Stimulated activated CD4-positive, alpha-beta T cell treated with anti-CD3 and anti-CD28 coated beads, Interleukin-1b, Interleukin-23, amount 100 ng/mL, for 24 hours (primary cell): Measurements from ENCODE around the gene NOP9.
"Not testable (repeated sequence)": the region's sequence is repeated elsewhere in the genome, so short reads cannot be mapped to it uniquely, and the experiment has no call there.

Experiments used
- DNase-seq, 4 experiments: peaks; one replicate each; pipeline ENCODE4 v3.0.0-alpha.2; 2020; ENCODE audit warnings: low read depth in 4 of 4, low spot score in 1 of 4

Gene NOP9

DNA sequence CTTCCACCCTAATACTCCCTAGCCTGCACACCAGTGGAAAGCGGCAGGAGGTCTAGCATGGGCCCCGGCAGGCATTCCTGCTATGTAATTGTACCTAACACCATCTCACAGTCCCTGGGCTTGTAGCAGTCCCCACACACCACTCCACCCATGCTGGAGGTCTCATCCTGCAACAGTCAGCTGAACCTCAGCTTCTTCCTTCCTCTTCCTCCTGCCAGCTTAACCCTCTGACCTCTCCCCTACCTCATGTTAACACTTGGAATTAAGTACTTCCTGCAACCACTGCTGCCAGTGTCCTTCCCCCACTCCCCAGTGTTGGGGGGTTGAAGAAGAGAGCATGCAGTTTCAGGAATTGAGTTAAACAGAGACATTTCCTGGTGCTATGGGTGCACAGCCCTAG, 27.7 kb downstream of the NOP9 start:
- DNase-seq, result no peak

DNA sequence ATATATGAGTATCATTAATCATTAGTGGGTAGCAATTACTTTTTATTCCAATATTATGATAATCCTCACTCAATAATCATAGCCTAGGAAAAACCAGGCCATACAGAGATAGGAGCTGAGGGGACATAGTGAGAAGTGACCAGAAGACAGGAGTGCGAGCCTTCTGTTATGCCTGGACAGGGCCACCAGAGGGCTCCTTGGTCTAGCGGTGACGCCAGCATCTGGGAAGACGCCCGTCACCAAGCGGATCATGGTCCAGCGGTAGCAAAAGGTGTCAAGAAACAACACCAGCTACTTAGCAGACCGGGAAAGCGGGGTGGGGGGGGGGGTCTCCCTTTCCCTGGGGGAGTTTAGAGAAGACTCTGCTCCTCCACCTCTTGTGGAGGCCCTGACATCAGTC, 28.3 kb downstream of the NOP9 start:
- not testable (repeated sequence) for DNase-seq

DNA sequence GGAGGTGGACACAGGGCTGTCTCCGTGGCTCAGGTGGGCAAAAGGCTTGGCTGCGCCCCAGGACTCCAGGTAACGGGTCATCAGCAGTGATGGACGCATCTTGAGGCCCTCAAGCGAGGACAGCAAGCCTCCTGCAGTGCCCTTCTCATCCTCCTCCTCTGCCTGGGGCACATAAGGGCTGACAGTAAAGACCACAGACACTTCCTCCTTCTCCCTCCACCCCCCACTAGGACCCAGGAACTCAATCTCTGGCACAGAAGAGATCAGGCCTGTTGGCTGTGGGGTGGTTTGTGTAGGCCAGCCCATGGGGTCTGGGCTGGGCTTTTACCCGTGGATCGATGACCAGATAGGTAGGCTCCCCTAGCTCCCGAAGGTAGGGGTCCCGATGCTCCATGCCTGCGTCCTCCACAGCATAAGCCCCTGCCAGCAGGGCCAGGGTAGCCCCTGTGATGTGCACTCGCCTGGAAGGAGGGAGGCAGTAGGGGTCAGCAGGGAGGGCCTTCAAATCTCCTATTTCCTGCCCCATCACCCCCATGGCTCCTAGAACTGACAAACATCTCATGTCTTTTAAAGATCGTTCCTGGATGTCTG, 29.5 kb downstream of the NOP9 start:
- DNase-seq, result no peak

DNA sequence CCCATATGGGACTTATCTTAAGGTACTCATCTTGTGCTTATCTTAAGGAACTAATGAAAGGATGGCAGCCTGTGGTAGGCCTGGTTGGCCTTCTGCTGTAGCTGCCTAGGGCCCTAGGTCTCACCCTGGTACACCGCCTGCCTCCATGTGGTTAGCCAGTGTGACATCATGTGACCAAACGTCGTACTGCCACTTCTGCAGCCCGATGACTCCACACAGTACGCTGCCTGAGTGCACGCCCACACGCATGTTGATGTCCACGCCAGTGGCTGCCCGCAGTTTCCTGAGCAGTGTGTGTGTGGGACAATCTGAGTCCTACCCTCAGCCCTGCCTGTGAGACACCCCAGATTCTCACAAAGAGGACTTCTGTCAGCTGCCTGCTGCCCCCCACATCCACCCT, 30.1 kb downstream of the NOP9 start:
- DNase-seq, result no peak

DNA sequence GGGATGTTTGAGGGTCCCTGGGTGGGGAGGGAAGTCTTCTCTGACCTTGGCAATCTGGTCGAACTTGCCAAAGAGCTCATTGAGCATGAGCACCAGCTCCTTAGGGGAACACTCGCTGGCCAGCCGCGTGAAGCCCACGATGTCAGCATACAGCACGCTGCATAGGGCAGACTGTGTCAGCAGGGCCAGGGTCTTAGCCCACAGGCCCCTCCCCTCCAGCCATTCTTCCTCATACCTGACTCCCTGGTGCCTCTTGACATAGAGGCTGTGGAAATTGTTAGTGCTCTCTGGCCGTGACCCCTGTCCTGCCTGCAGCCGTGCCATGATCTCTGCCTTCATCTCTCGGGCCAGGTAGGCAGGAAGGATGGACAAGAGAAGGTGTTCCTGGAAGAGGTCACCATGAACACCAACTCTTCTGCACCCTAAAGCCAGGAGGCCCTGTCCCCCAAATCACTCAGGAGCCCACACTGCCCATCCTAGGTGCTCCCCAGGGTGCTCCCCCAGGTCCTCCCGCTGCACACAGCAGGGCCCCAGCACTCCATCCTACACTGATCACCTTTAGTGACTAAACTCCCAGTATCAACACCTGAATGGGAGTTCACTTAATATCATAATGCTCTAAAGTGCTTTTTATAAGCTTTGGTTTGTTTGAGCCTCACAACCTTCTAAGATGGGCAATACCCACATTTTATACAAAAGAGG, 31.5 kb downstream of the NOP9 start:
- no peak for DNase-seq

DNA sequence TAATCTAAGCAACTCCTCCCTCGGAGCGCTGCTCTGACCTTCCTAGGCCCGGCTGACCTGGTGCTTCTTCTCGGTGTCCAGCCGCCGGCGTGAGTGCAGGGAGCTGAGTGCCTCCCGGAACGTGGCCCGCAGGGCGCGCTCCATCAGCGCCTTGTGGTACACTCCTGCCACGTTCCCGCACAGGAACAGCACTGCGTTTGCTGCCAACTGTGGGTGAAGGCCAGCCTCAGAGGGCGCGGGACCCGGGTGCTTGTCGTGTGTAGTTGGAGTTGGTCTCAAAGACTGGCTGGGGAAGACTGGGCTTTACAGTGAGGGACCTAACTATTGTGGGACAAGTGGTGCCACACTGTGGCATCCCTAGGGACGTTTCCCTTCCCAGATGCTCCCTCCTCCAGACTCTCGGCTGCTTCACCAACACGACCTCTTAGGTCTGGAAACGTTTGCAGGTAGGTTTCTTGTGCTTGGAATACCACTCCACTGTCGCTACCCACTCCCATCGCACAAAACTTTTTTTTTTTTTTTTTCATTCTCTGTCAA, 32.1 kb downstream of the NOP9 start:
- no peak for DNase-seq

DNA sequence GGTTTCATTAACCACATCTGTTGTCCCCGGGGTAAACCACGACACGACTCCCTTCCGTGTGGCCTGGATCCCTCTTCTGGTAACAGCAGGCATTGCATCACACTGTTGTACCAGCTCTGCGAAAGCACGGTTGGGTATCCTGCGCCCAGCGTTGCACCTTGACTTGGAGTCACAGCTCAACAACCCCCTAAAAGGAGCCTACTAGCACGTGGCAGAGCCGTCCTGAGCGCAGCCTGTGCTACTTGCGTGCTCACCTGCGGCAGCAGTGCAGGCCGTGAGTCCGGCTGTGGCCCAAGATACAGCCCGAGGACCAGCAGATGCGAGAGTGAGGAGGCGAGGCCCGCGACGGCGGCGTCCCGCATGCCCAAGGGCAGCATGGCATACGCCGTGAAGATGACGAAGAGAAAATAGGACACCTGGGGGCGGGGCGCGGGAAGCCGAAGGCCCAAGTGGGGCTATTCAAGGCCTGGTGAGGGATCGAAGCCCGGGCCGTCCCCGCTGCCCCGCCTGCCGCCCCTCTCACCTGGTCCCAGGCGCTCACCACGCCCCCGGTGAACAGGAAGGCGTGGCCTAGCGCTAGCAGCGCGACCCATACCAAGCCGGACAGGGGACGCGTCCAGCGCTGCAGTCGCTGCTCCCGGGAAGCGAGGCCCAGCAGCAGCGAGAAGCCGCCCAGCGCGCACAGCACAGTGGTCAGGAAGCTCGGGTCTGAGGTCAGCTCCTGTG, 32.8 kb downstream of the NOP9 start:
- DNase-seq, result peak; percentile 62 to 76 (median 65)

DNA sequence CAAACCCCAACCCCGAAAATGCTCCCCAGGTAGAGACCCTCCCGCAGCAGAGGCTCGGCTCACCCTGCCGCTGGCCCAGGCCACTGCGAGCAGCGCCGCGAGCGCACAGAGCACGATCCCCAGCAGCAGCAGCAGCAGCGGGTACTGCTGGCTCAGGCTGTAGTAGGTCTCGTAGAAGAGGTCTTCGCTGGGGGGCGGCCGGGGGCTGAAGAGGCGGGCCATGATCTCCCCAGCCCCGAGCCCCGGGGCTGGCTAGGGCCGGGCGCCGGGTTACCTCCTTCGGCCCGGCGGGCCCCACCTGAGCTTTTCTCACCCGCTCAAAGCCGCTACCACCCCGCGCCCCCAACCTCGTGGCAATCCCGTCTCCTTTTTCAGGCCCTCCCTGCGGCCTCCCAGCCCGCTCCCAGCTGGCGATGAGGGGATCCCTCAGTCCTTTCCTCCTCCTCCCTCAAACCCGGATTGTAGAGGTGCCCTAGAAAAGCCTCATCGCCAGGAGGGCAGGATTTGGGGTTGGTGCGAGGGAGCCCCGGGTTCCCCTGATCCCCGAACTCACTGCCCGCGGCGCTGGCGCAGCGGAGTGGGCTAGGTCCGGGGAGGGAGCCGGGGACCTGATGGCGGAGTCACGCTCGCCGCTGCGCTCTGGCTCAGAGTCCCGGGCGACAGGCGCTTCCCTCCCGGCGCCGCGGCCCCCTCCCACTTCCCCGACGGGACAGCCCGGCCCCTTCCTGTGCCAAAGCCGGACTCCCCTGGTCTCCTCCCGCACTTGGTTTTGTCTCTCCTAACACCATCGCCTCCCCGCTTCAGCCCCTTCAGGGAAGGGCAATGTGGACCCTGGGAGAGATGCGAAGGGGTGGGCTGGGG, 35.0 kb downstream of the NOP9 start, which contains the start of gene ADCY4:
TSS of gene ADCY4 (minus strand) at position 641 of the 861 bp plus-strand sequence. CDS start at position 222, 419 bp downstream.
- DNase-seq, result no peak

DNA sequence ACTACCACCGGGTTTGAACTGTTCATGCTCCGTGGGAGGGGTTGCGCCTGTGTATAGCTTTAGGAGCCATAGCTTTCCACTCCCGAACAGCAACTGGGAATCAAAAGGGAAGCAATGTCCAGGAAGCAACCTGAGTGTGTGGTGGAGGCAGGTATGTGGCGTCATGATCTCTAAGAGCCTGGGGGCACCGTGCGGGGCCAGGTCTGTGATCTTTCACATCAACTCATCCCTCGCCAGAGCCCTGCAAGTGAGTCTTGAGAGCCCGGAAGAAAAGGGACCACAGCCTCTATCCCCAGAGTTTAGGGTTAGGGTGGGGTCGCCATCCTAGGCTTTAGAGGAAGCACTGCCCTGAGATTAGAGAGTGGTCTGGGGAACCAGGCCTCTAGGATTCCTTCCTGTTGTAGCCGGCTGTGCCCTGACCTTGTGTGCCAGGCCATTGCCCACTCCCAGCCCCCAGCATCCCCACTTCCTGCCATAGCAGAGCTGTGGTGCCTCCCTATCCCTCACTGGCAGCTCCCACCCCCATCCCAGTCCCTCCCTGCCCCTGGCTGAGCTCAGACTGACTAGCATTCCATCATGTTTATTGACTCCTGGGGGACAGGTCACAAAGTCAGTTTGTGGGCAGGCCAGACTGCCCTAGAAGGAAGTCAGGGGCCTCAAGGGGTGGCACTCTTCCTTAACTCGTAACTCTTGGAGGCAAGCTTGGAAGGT, 36.0 kb downstream of the NOP9 start:
- no peak for DNase-seq

DNA sequence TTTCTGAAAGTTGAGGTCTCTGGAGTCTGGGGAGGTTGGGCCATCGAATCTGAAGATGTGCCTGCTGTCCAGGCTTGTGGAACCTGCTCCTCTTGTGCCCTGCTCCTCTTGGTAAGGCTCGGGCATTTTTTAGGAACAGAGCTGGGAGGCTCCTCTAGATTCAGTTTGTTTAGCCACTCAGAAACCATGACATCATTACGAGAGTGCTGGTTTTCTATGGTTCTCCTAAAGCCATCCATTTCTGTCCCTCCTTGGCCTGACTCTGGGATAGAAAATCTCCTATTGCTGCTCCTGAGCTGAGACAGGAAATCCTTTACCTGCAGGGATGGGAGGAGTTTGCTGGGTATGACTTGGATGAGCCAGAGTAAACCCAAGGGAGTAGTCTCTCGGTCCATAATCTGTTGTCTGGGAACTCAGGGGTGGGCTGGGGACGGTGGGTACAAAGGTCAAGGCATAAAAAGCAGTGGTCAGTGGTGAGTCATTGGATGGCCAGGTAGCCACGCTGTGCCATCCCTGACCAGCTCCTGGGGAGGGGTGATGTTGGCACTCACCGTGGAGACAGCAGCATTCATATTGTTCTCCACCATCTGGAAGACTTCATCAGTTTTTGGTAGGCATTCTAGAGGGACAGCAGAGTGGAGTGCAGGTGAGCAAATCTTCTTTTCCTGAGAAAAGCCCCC, 37.6 kb downstream of the NOP9 start:
- DNase-seq, result no peak

DNA sequence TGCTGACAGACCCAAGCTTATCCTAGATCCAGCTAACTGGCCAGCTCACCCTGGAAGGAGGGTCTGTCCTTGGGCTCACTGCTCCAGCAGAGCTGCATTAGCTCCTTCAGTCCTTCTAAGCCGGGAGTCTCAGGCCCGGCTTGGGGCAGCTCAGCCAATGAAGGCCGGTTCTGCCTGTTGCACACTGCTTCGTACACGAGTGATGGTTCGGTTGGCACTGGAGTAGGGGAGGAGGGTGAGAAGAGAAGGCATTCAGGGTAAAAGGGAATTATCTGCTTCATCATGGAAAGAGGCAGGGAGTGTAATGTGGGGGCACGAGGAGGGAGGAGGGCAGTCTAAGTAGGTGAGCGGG, 38.1 kb downstream of the NOP9 start:
- no peak for DNase-seq

DNA sequence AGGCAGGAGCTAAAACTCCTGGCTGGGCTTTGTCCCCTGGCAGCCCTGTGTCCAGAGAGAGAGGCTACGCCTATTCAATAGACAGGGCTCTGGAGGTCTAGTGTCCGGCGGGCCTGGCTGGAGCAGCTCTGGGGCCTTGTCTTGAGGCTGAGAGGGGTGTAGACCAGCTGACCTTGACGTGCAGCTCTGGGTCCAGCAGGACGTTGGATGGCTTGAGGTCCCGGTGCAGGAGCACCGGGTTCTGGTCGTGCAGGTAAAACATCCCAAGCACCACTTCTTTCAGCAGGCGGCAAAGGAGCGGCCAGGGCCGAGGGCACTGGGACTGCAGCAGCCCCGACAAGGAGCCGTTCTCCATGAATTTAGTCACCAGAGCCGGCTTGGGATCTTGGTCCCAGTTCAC, 39.2 kb downstream of the NOP9 start:
- DNase-seq, result no peak

DNA sequence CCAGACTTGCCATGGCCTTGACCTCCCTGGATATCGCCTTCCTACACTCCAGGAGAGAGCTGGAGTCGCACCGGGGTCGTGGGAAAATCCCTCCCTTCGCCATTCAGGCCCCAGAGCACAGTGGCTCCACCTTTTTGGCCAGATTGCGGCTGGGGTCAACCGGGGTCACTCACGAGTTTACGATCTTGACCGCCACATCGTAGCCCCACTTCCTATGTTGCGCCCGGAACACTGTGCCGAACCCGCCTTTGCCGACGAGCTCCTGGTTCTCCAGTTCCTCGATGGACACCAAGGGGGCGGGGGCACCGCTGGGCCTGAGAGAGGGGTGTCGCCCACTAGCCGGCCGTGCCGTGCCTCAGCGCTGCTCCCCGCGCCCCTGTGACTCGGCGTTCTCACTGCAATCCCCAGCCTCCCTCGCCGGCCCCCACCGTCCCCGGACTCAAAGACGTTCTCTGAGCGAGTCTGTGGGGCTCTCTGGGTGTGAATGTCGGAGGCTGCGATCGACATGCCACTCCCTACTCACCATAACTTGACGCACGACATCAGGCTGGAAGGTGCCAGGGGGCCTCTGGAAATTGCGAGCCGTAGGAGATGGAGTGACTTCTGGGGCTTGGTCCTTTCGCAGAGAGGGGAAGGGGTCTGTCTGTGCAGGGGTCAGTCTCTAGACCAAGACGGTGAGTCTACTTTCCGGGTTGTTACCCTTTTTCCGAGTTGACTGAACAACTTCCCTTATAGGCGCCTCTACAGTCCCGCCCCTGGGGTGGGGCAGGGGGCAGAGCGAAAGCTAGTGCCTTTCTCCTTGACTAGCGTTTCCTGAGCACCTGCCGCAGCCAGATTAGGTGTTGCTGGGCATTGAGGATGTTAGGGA, 39.9 kb downstream of the NOP9 start, which contains the start of gene RIPK3:
TSS of gene RIPK3 (minus strand) at position 708 of the 868 bp plus-strand sequence. CDS start at position 543, 165 bp downstream.
- DNase-seq, result peak in 3 of 4 experiments; percentile 27 to 63 (median 46)

DNA sequence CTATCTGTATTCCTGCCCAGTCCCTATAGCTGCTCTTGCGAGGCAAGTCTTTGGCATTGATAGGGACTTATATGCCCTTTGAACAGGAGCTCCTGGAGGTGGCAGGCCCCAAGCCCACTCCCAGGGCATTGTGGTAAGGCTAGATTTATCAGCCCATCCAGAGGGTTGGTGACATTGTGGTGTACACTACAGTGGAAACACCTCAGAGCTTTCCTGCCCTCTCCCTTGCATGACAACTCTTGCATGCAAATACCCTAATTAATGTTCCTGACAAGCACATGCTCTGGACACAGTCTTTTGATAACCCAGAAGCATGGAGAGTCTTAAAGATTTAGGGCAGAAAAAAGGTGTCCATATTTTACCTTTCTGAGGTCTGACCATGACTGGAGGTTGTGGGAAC, 41.0 kb downstream of the NOP9 start:
- no peak for DNase-seq

DNA sequence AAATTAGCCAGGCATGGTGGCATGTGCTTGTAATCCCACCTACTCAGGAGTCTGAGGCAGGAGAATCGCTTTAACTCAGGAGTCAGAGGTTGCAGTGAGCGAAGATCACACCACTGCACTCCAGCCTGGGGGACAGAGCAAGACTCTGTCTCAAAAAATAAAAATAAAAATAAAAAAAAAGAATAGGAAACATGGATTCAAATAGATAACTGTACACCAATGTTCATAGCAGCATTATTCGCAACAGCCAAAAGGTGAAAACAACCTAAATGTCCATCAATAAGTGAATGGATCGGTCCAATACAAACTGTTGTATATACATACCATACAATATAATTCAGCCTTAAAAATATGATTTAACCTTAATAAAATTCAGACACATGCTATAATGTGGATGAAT, 43.2 kb downstream of the NOP9 start:
- no peak for DNase-seq

DNA sequence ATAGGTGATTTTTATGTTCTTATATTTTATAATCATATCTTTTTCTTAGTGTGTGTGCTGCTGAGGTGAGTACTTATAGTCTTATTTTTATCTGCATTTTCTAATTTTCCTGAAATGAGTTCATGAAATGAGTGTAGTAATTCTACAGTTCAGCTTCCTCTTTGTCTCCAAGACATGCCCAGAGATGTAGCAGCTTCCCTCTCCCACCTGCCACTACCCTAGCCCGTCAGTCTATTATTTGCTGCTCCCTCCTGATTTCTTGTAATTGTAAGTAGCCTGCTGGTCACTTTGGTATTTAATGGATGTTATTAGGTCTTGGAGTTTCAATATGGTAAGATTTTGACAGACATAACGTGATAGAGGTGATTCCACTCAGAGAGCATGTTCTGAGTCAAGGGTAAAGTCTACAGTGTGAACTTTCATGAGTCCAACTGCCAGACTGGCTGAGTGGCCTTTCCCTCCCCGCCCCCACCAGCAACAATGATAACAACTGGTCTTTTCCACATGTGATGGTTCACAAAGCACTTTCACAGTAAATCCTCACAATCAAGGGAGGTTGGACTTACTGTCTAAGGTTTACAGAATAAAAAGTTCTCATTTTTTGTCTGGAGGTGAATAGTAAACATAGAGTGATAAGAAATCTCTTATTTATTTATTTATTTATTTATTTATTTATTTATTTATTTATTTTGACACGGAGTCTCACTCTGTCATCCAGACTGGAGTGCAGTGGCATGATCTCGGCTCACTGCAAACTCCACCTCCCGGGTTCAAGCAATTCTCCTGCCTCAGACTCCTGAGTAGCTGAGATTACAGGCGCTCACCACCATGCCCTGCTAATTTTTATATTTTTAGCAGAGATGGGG, 44.4 kb downstream of the NOP9 start:
- DNase-seq, result no peak

DNA sequence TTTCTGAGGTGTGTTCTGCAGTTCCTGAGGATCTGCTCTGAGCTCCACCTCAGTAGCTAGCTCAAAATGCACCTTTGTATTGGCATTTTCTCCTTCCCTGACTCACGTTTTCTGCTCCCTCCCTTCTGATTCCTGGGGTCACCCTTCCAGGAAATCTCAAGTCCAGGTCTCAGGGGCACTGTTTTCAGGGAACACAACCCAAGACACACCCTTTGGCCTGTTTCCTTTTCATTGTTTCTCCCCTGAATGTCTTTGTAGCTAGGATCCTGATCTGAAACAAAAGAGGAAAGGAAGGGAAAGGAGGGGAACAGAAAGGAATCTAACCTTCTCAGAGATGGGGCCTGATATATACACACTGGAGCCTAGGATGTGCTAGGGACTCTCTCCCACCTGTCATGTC, 47.5 kb downstream of the NOP9 start:
- DNase-seq, result no peak

DNA sequence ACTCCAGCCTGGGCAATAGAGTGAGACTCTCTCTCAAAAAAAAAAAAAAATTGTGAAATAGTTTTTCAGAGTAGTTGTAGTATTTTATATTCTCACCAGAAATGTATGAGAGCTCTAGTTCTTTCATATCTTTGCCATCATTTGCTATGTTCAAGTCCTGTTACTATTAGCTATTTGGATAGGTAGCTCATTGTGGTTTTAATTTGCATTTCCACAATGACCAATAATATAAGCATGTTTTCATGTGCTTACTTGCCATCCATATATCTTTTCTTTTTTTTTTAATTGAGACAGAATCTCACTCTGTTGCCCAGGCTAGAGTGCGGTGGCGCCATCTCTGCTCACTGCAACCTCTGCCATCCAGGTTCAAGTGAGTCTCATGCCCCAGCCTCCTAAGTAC, 48.5 kb downstream of the NOP9 start:
- DNase-seq, result no peak
